CD1c-positive myeloid dendritic cell (primary cell): ENCODE results near the gene UBE2U.

Source experiments
- DNase-seq: peaks from one replicate; pipeline ENCODE4 v3.0.0-alpha.2; 2016; ENCODE audit errors: extremely low spot score

UBE2U gene

GRCh38 chr1:64203420-64203819 lies at the start of gene UBE2U:
Gene UBE2U, plus strand, starts transcription at chr1:64203623. Its CDS starts 428 bp downstream, at chr1:64204051.
- no peak for DNase-seq

- no peak for DNase-seq
Measured at GRCh38 chr1:64155278-64155677, 48.1 kb upstream of the UBE2U start.

- no peak for DNase-seq
Measured at GRCh38 chr1:64161357-64161941, 42.0 kb upstream of the UBE2U start.

GRCh38 chr1:64162151-64162550 lies 41.3 kb upstream of the UBE2U start:
- no peak for DNase-seq

GRCh38 chr1:64162804-64163203 lies 40.6 kb upstream of the UBE2U start:
- DNase-seq = no peak

- DNase-seq = no peak
Measured at GRCh38 chr1:64163431-64163830, 40.0 kb upstream of the UBE2U start.

GRCh38 chr1:64163970-64164369 lies 39.5 kb upstream of the UBE2U start:
- DNase-seq = no peak

GRCh38 chr1:64166629-64167028 lies 36.8 kb upstream of the UBE2U start:
- DNase-seq = no peak

- no peak for DNase-seq
Measured at GRCh38 chr1:64167176-64167575, 36.2 kb upstream of the UBE2U start.

- DNase-seq = no peak
Measured at GRCh38 chr1:64171246-64171645, 32.2 kb upstream of the UBE2U start.

- DNase-seq = peak; percentile 48
Measured at GRCh38 chr1:64171797-64172281, 31.6 kb upstream of the UBE2U start.

- no peak for DNase-seq
Measured at GRCh38 chr1:64172458-64172983, 30.9 kb upstream of the UBE2U start.

GRCh38 chr1:64173336-64173940 lies 30.0 kb upstream of the UBE2U start:
- no peak for DNase-seq

- DNase-seq = no peak
Measured at GRCh38 chr1:64175639-64176038, 27.8 kb upstream of the UBE2U start.

GRCh38 chr1:64176659-64177058 lies 26.8 kb upstream of the UBE2U start:
- DNase-seq = no peak

- DNase-seq = no peak
Measured at GRCh38 chr1:64179588-64179987, 23.8 kb upstream of the UBE2U start.

GRCh38 chr1:64182207-64182606 lies 21.2 kb upstream of the UBE2U start:
- DNase-seq = no peak

- DNase-seq = no peak
Measured at GRCh38 chr1:64183395-64184002, 19.9 kb upstream of the UBE2U start.

- DNase-seq = no peak
Measured at GRCh38 chr1:64184003-64184440, 19.4 kb upstream of the UBE2U start.

- DNase-seq = no peak
Measured at GRCh38 chr1:64186138-64186897, 17.1 kb upstream of the UBE2U start.

GRCh38 chr1:64186898-64187280 lies 16.5 kb upstream of the UBE2U start:
- no peak for DNase-seq

GRCh38 chr1:64187646-64188045 lies 15.8 kb upstream of the UBE2U start:
- DNase-seq = no peak
